Lower leg skin (tissue), 3 donors: ENCODE data around the gene TMTC2.

Experiments used
- POLR2A ChIP-seq, 2 donors: fragments of 450-650 bp; IDR thresholded peaks; one replicate each; pipeline ENCODE4 v1.6.1; 2016 to 2017; ENCODE audit warnings: antibody characterized with exemption in 2 of 2, mild to moderate bottlenecking in 1 of 2, moderate library complexity in 1 of 2
- TF ChIP-seq, protein P1 (sequence below), 3 donors: fragments of 450-650 bp; IDR thresholded peaks; one replicate each; pipeline ENCODE4 v1.5.1; 2016; ENCODE audit warnings: antibody characterized with exemption in 3 of 3, mild to moderate bottlenecking in 3 of 3, moderate library complexity in 2 of 3

DNA sequence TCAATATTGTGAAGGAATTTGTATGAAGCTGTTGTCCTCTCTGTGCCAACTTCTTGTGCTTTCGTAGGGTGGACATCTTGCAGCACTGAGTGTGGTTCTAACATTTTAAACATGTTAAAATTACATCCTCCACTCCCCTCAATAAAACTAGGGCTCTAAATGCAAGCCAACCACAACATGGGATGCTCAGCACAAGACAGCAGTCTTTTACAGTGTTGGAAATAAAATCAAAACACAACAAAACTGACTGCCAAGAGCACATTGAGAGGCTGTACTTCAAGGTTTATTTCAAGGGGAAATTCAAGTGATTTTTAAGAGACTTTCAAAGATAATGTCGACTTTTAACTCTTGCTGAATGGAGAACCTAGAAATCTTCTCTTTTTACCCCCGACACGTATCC, 396.9 kb downstream of the TMTC2 start:
- TF ChIP-seq, protein P1, sequence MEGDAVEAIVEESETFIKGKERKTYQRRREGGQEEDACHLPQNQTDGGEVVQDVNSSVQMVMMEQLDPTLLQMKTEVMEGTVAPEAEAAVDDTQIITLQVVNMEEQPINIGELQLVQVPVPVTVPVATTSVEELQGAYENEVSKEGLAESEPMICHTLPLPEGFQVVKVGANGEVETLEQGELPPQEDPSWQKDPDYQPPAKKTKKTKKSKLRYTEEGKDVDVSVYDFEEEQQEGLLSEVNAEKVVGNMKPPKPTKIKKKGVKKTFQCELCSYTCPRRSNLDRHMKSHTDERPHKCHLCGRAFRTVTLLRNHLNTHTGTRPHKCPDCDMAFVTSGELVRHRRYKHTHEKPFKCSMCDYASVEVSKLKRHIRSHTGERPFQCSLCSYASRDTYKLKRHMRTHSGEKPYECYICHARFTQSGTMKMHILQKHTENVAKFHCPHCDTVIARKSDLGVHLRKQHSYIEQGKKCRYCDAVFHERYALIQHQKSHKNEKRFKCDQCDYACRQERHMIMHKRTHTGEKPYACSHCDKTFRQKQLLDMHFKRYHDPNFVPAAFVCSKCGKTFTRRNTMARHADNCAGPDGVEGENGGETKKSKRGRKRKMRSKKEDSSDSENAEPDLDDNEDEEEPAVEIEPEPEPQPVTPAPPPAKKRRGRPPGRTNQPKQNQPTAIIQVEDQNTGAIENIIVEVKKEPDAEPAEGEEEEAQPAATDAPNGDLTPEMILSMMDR (IDR thresholded peaks at IDR 0.05): no peak
- TF ChIP-seq POLR2A (IDR thresholded peaks at IDR 0.05): no peak
